ENCODE data around the gene IRF2BP2. TPM values are rescaled to one million over a fixed set of nuclear protein-coding genes. Genes with fewer than 3 reads are reported as not detected.
A peak's percentile ranks its signal among the peaks of the same experiment; 100 is the strongest.
"Not testable (repeated sequence)": the region's sequence is repeated elsewhere in the genome, so short reads cannot be mapped to it uniquely, and the experiment has no call there.

The IRF2BP2 gene
- total RNA-seq, 1 donor from 2014 or later: 55.6 TPM

DNA sequence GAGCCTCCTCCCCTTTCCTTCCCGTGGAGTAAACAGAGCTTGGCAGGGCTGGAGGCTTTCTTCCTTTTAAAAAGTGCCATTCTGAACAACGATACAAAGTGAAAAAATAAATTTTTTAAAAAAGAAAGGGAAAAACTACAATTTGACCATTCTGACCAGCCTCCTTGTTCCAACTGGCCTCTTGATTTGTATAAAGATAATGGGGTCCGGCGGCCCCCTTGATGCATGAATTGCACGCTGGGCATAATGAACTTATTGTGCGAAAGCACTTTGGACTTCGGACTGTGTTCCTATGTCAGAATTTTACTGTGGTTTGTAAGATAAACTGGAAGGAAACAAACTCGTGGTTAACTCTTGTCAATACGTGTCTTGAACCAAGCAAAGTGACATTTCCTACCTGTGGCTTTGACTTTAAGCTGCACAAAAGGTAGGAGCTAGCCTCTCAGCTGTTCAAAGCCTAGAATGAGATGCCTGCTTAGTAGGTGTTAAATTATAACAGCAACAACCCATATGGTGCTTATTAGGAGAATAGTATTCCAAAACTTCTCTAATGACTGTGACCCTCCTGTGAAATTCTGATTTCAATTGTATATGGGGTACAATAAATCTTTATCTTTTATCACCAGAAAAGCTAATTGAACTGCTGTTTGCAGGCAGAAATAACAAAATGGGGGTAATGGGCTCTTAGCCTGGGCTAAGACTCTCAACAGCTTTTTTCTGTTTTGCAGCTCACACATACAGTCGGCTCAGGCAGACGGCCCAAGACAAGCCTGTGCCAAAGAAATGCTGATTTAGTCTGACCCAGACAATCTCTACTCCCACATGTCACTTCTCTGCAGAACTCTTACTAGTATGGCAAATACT, 9.3 kb downstream of the IRF2BP2 start:
- Mint-ChIP-seq H3K4me1 (peaks cover 64% of the 10 kb centered on the region), H3K4me3 (peak overlapping the region; percentile 85), H3K36me3 (ENCODE audit: low read depth) (no peaks in the 10 kb centered on the region), H3K27ac (ENCODE audit: unreplicated experiment) (peak overlapping the region; percentile 68), H3K27me3 (ENCODE audit: low read depth) (no peaks in the 10 kb centered on the region), H3K9me3 (peaks cover 4% of the 10 kb centered on the region)
- no peak for DNase-seq (ENCODE audit: low read depth, low spot score)
- TF ChIP-seq, protein P1, sequence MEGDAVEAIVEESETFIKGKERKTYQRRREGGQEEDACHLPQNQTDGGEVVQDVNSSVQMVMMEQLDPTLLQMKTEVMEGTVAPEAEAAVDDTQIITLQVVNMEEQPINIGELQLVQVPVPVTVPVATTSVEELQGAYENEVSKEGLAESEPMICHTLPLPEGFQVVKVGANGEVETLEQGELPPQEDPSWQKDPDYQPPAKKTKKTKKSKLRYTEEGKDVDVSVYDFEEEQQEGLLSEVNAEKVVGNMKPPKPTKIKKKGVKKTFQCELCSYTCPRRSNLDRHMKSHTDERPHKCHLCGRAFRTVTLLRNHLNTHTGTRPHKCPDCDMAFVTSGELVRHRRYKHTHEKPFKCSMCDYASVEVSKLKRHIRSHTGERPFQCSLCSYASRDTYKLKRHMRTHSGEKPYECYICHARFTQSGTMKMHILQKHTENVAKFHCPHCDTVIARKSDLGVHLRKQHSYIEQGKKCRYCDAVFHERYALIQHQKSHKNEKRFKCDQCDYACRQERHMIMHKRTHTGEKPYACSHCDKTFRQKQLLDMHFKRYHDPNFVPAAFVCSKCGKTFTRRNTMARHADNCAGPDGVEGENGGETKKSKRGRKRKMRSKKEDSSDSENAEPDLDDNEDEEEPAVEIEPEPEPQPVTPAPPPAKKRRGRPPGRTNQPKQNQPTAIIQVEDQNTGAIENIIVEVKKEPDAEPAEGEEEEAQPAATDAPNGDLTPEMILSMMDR (conservative IDR thresholded peaks at IDR 0.05): no peak

DNA sequence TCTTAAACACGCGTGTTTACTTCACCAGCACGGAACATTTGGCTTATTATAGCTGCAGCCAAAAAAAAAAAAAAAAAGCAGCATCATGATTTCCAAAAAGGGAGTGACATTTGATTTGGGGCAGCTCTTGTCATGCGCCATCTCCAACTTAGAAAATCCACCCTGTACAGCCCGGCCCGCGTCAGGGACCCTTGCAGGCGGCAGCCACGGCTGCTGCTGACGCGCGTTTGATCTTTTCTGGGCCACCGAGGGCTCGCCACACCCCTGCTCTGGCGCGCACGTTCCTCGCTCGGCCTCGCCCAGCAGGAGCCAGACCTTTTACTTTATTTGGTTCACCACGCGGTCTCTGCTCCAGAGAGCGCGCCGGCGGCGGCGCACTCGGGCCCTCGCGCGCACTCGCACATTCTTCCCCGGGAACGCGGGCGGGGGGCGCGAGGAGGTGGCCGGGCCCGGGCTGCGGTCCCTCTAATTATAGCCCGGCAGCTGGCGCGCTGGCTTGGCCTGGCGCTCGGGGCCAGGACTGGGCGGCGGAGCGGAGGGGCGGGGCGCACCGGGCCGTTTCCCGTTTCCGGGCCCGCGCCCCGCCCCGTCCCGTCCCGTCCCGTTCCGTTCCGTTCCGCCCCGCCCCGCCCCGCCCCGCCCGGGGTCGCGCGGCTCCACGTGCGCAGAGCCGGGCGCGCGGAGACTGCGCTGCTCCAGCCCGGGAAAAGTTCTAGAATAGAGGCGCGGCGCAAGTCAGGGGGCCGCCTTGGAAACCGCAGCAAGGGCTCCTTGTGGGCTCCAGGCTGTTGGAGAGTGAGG, 10.2 kb downstream of the IRF2BP2 start:
- no peaks in the 10 kb centered on the region for H3K27me3 Mint-ChIP-seq (ENCODE audit: low read depth)
- peaks cover 56% of the 10 kb centered on the region for H3K4me1 Mint-ChIP-seq
- peaks cover 7% of the 10 kb centered on the region for H3K9me3 Mint-ChIP-seq
- peak overlapping the region; percentile 69 for H3K27ac Mint-ChIP-seq (ENCODE audit: unreplicated experiment)
- peak; percentile 59 for DNase-seq (ENCODE audit: low read depth, low spot score)
- peak overlapping the region; percentile 90 for H3K4me3 Mint-ChIP-seq
- TF ChIP-seq, protein P1 (conservative IDR thresholded peaks at IDR 0.05): no peak
- H3K36me3 Mint-ChIP-seq (ENCODE audit: low read depth): no peaks in the 10 kb centered on the region

DNA sequence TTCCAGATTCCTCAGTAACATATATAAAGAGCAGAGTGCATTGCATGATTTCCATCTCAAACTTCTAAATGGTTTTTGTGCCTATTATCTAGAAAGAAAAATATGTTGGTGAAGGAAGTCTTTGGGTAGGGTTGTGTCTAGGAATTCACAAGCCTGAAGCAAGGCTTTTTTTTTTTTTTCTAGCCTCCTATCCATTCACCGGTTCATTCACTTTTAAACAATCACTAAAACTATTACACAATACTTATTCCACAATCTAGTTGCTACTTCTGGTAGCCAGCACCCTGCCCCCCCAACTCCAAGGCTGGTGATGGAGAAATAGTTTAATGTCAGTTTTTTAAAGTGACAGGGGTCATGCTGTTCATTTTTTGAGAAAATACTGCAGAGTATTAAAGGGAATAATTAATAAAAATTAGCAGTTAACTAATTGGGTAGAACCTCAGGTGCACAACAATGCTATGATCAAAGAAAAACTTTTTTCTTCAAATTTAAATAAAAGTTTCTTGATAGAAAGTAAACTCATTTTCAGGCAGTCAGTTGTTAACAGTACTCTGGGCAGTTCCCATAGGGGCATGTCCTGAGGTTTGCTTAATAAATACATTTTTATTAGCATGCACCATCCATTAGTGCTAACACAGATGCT, 10.9 kb downstream of the IRF2BP2 start:
- Mint-ChIP-seq H3K4me1 (peaks cover 51% of the 10 kb centered on the region), H3K27ac (ENCODE audit: unreplicated experiment) (peak overlapping the region; percentile 69), H3K9me3 (peaks cover 7% of the 10 kb centered on the region), H3K27me3 (ENCODE audit: low read depth) (no peaks in the 10 kb centered on the region), H3K36me3 (ENCODE audit: low read depth) (no peaks in the 10 kb centered on the region), H3K4me3 (peak overlapping the region; percentile 90)
- DNase-seq (ENCODE audit: low read depth, low spot score): no peak
- TF ChIP-seq, protein P1 (conservative IDR thresholded peaks at IDR 0.05): no peak

DNA sequence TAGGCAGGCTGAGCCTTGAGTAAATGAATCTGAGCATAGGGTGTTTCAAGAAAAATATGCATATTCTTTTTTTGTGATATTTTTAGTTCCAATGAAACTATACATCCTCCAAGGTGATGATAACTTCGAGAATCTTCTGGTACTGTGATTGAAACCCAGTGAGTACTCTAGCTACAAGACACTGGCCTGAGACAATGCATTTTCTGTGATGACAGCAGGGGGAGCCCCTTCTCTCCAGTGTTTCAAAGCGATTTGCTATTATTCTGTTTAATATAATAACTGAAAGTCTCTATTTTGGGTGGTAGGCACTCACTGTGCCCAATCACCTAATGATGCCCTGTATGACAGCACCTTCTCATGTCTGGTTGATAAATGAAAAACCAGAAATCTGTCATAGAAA, 12.1 kb downstream of the IRF2BP2 start:
- H3K27ac Mint-ChIP-seq (ENCODE audit: unreplicated experiment): no peak overlapping the region
- peak; percentile 41 for DNase-seq (ENCODE audit: low read depth, low spot score)
- TF ChIP-seq, protein P1 (conservative IDR thresholded peaks at IDR 0.05): peak; percentile 66
- no peaks in the 10 kb centered on the region for H3K36me3 Mint-ChIP-seq (ENCODE audit: low read depth)
- no peaks in the 10 kb centered on the region for H3K27me3 Mint-ChIP-seq (ENCODE audit: low read depth)
- peaks cover 39% of the 10 kb centered on the region for H3K4me1 Mint-ChIP-seq
- peaks cover 7% of the 10 kb centered on the region for H3K9me3 Mint-ChIP-seq
- H3K4me3 Mint-ChIP-seq: peak overlapping the region; percentile 69

DNA sequence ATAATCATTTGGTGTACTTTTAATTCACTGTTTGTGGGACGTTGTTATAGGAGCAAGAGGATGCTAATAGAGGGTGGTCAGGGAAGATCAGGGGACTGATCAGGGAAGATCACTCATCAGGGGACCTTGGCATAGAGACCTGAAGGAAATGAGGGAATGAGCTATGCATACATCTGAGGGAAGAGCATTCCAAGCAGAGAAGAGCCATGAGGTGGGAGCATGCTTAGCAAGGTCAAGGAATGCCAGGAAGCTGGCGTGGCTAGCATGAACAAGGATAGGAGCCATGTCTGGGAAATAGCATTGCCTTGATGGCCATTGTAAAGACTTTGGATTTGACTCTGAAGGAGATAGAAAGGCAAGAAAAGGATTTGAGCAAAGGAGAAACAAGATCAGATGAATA, 14.1 kb downstream of the IRF2BP2 start:
- TF ChIP-seq, protein P1 (conservative IDR thresholded peaks at IDR 0.05): no peak
- H3K4me1 Mint-ChIP-seq: peaks cover 19% of the 10 kb centered on the region
- H3K36me3 Mint-ChIP-seq (ENCODE audit: low read depth): no peaks in the 10 kb centered on the region
- H3K9me3 Mint-ChIP-seq: peaks cover 7% of the 10 kb centered on the region
- H3K27ac Mint-ChIP-seq (ENCODE audit: unreplicated experiment): no peak overlapping the region
- DNase-seq (ENCODE audit: low read depth, low spot score): no peak
- no peaks in the 10 kb centered on the region for H3K27me3 Mint-ChIP-seq (ENCODE audit: low read depth)
- H3K4me3 Mint-ChIP-seq: peak overlapping the region; percentile 0

DNA sequence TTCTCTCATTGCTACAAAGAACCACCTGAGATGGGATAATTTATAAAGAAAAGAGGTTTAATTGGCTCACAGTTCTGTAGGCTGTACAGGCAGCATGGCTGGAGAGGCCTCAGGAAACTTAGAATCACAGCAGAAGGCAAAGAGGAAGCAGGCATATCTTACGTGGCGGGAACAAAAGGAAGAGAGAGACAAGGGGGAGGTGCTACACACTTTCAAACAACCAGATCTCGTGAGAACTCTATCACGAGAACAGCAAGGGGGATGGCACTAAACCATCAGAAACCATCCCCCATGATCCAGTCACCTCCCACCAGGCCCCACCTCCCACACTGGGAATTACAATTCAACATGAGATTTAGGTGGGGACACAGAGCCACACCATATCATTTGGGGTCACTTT, 15.4 kb downstream of the IRF2BP2 start:
- not testable (repeated sequence) for H3K9me3 Mint-ChIP-seq; H3K4me3 Mint-ChIP-seq; H3K27me3 Mint-ChIP-seq (ENCODE audit: low read depth); H3K27ac Mint-ChIP-seq (ENCODE audit: unreplicated experiment); DNase-seq (ENCODE audit: low read depth, low spot score); H3K36me3 Mint-ChIP-seq (ENCODE audit: low read depth); H3K4me1 Mint-ChIP-seq

Measured in neural crest cell (in vitro differentiated cells).